Adipocyte (in vitro differentiated cells): Measurements from ENCODE around the gene F2RL3.

Experiments
- DNase-seq: peaks from one replicate; pipeline ENCODE4 v3.0.0-alpha.2; 2015; ENCODE audit warnings: low read depth
- H3K27me3 ChIP-seq: replicated peaks from 2 replicates; pipeline ENCODE4 v1.7.0; 2013; ENCODE audit warnings: mild to moderate bottlenecking, low read length, moderate library complexity; ENCODE audit not compliant: control insufficient read depth, insufficient read depth
- H3K36me3 ChIP-seq: 2 replicates; pipeline ENCODE4 v1.7.0; 2013; ENCODE audit warnings: low read length, mild to moderate bottlenecking, moderate library complexity; ENCODE audit not compliant: control insufficient read depth, insufficient read depth, severe bottlenecking
- H3K4me1 ChIP-seq: 2 replicates; pipeline ENCODE4 v1.7.0; 2013; ENCODE audit warnings: mild to moderate bottlenecking, low read length, moderate library complexity; ENCODE audit not compliant: control insufficient read depth, insufficient read depth
- H3K4me3 ChIP-seq: 2 replicates; pipeline ENCODE4 v1.7.0; 2013; ENCODE audit warnings: mild to moderate bottlenecking, low read length, moderate library complexity
- H3K9ac ChIP-seq: 2 replicates; pipeline ENCODE4 v1.7.0; 2013; ENCODE audit warnings: mild to moderate bottlenecking, low read length, moderate library complexity
- H3K9me3 ChIP-seq: 2 replicates; pipeline ENCODE4 v1.7.0; 2013; ENCODE audit warnings: mild to moderate bottlenecking, low read length, moderate library complexity; ENCODE audit not compliant: control insufficient read depth

Gene F2RL3

DNA sequence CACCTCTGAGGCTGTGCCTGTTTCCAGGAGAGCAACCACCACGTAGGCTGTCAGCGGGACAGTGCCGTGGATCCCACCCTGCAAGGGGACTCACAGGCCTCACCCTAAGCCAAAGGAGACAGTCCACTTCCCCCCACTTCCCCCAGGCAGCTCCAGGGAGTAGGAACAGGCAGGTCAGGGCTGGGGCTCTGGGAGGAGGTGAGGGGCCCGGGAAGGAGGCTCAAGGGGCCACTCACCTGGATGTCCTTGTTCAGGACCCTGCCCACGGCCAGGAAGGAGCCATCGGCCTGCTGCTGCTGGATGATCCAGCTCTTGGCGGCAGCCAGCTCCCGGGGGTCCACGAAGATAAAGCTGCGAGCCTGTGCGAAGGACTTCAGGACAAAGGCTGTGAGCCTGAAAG lies 25.6 kb downstream of the F2RL3 start:
- H3K4me3 ChIP-seq = no peak overlapping the region
- no peak for DNase-seq
- H3K9ac ChIP-seq = no peak overlapping the region

DNA sequence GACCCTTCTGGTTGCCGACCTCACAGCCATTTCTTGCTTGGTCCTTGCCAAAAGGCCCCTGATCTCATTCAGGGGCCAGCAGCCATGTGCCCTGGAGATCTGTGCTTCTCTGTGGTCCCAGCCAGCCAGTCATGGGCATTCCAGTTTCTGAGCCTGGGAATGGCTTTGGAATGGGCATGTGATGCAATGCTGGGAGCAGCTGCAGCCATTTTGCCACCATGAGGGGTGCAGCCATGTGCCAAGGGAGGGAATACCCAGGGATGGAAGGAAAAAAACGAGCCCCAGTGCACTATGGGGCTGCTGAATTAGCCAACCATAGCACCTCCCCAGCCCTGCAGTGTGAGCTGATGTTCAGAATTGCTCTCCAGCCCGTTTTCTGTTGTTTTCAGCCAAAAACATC lies 26.3 kb downstream of the F2RL3 start:
- Histone ChIP-seq H3K9me3 (peaks cover 40% of the 10 kb centered on the region), H3K4me1 (no peaks in the 10 kb centered on the region), H3K36me3 (no peaks in the 10 kb centered on the region), H3K4me3 (no peak overlapping the region), H3K9ac (no peak overlapping the region), H3K27me3 (peaks cover 8% of the 10 kb centered on the region)
- DNase-seq = no peak

More for the DNA sequence above, 25.6 kb downstream of the F2RL3 start:
- H3K27me3 ChIP-seq = peaks cover 8% of the 10 kb centered on the region
- H3K4me1 ChIP-seq = no peaks in the 10 kb centered on the region
- H3K36me3 ChIP-seq = no peaks in the 10 kb centered on the region
- H3K9me3 ChIP-seq = peaks cover 36% of the 10 kb centered on the region

DNA sequence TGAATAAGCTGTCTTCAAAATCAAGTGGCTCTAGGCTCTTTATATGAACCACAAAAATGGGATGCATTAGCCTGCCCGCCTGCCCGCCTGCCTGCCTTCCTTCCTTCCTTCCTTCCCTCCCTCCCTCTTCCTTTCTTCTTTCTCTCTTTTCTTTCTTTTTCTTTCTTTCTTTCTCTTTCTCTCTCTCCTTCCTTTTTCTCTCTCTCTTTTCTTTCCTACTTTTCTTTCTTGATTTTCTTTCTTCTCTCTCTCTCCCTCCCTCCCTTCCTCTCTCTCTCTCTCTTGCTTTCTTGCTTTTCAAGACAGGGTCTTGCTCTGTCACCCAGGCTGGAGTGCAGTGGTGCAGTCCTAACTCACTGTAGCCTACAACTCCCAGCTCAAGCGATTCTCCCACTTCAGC lies 26.9 kb downstream of the F2RL3 start:
- Histone ChIP-seq H3K36me3 (no peaks in the 10 kb centered on the region), H3K9me3 (peaks cover 40% of the 10 kb centered on the region), H3K4me3 (no peak overlapping the region), H3K9ac (no peak overlapping the region), H3K27me3 (peaks cover 8% of the 10 kb centered on the region), H3K4me1 (no peaks in the 10 kb centered on the region)
- no peak for DNase-seq

DNA sequence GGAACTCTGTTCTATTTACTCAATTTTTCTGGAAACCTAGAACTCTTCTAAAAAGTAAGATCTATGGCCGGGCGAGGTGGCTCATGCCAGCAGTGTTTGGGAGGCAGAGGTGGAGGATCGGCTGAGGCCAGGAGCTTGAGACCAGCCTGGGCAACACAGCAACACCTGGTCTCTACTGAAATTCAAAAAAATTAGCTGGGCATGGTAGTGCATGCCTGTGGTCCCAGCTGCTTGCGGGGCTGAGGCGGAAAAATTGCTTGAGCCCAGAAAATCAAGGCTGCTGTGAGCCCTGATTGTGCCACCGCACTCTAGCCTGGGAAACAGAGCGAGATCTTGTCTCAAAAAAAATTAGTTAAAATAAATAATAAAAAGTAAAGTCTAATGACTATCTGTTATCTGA lies 28.6 kb downstream of the F2RL3 start:
- Histone ChIP-seq H3K4me1 (peaks cover 3% of the 10 kb centered on the region), H3K27me3 (peaks cover 8% of the 10 kb centered on the region), H3K9ac (no peak overlapping the region), H3K9me3 (peaks cover 34% of the 10 kb centered on the region), H3K36me3 (no peaks in the 10 kb centered on the region), H3K4me3 (no peak overlapping the region)
- DNase-seq = no peak

DNA sequence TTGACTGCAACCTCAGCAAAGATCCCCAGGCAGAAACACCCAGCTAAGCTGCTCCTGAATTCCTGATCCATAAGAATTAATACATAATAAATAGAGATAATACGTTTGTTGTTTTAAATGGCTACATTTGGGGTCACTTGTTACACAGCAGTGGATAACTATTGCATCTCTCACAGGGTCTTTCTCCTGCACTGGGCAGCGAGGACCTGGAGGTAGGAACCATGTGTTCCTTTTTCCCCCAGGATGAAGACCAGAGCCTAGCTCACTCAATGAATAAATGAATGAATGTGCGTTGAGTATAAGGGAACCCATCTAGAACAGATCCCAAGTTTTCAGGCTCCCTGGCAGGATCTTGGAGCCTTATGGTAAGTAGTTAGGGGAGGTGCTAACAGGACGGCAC lies 30.7 kb downstream of the F2RL3 start:
- Histone ChIP-seq H3K36me3 (no peaks in the 10 kb centered on the region), H3K9ac (no peak overlapping the region), H3K9me3 (peaks cover 17% of the 10 kb centered on the region), H3K4me1 (peaks cover 3% of the 10 kb centered on the region), H3K27me3 (peaks cover 8% of the 10 kb centered on the region), H3K4me3 (no peak overlapping the region)
- DNase-seq = no peak

DNA sequence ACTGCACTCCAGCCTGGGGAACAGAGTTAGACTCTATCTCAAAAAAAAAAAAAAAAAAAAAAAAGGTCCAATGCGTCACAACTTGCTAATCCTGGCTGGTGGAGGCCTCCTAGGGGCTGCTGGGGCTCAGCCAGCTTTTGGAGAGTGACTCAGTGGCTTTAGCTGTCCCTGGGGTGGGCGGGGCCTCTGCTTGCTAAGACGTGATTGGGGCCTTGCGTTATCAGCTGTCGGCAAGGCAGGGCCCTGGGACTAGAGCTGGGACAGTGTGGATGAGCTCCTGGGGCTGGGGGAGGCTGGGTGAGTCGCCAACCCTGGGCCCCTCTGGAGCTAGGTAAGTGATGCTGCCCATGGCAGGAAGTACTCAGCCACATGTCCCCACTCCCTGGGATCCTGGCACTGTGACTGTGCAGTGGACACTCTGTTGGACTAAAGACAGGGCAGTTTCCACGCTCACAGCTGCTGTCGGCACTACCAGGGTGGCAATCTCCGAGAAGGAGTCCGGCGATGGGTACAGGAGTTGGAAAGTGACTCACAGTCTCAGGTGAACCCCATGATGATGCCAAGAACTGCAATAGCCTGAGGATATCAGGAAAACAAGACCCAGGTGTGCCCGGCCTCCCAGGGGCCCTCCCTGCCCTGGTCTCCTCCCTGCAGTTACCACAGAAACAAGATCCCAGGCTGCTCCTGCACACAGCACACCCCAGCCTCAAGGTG lies 32.2 kb downstream of the F2RL3 start:
- peak; percentile 52 for DNase-seq
- Histone ChIP-seq H3K4me1 (peaks cover 3% of the 10 kb centered on the region), H3K9me3 (peaks cover 17% of the 10 kb centered on the region), H3K9ac (no peak overlapping the region), H3K27me3 (peaks cover 8% of the 10 kb centered on the region), H3K36me3 (no peaks in the 10 kb centered on the region), H3K4me3 (no peak overlapping the region)

DNA sequence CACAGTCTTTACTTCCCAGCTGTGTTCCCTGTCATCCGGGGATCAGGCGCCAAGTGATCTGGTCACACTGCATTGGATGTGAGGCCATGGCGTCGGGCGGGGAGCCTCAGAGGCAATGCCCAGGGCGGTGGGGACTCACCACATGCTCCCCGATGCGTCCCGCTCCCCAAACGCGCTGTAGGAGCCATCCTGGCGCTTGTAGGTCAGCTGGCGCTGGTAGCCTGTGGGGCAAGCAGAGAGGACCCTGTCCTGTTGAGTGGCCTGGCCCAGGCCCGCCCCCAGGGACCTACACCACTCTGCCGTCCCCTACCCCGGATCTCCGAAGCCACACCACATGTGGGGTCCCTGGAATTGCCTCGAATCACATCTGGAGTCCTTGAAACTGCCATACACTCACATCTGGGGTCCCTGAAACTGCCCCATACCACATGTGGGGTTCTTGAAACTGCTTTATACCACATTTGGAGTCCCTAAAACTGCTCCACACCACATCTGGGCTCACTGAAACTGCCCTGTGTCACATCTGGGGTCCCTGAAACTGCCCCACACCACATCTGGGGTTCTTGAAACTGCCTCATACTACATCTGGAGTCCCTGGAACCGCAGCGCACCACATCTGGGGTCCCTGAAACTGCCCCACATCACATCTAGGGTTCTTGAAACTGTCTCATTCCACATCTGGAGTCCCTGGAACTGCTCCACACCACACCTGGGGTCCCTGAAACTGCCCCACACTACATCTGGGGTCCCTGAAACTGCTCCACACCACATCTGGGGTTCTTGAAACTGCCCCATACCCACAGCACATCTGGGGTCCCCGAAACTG lies 33.2 kb downstream of the F2RL3 start:
- H3K9me3 ChIP-seq = peaks cover 17% of the 10 kb centered on the region
- H3K4me1 ChIP-seq = peaks cover 3% of the 10 kb centered on the region
- H3K9ac ChIP-seq = no peak overlapping the region
- no peaks in the 10 kb centered on the region for H3K36me3 ChIP-seq
- DNase-seq = no peak
- H3K27me3 ChIP-seq = peaks cover 5% of the 10 kb centered on the region
- no peak overlapping the region for H3K4me3 ChIP-seq

DNA sequence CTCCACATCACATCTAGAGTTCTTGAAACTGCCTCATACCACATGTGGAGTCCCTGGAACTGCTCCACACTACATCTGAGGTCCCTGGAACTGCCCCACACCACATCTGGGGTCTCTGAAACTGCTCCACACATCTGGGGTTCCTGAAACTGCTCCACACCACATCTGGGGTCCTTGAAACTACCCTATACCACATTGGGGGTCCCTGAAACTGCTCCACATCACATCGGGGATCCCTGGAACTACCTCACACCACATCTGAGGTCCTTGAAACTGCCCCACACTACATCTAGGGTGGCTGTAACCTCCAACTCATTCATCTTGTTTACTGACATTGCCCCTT lies 33.8 kb downstream of the F2RL3 start:
- H3K36me3 ChIP-seq = no peaks in the 10 kb centered on the region
- peaks cover 3% of the 10 kb centered on the region for H3K4me1 ChIP-seq
- H3K27me3 ChIP-seq = no peaks in the 10 kb centered on the region
- DNase-seq = no peak
- H3K4me3 ChIP-seq = no peak overlapping the region
- no peak overlapping the region for H3K9ac ChIP-seq
- peaks cover 17% of the 10 kb centered on the region for H3K9me3 ChIP-seq

DNA sequence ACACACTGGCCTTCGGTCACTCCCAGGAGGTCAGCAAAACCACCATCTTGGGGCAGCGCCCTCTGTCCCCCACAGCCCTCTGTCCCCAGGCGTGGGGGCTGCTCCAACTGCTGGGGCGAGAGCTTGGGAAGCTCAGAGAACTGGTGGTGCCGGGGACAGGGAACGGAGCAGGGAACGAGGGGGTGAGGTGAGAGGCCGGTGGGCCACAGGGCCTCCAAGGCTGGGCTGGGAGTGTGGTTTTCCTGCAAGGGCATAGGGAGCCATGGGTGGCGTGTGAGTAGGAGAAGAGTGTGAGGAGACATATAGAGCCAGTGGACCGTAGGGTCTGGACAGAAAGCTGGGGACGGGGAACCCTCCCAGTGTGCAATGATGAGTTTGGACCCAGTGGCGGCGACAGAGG lies 34.1 kb downstream of the F2RL3 start:
- Histone ChIP-seq H3K27me3 (no peaks in the 10 kb centered on the region), H3K4me3 (no peak overlapping the region), H3K36me3 (no peaks in the 10 kb centered on the region), H3K9ac (no peak overlapping the region), H3K9me3 (peaks cover 17% of the 10 kb centered on the region), H3K4me1 (peaks cover 3% of the 10 kb centered on the region)
- no peak for DNase-seq

DNA sequence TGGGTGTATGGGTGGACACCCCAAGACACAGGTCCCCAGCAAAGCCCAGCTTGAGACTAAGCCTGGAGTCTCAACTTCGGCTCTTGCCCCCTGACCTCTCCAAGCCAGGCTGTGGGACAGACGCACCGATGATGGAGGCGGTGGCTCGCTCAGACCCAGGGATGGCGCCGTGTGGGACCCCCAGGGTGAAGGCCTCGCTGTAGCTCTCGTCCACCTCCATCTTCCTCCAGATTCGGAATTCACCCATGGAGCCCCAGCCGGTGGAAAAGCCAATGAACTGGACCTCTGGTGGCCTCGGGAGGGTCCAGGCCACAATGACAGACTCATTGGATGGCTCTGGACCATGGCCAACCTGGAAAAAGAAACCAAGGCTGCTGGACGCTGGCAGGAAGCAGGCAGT lies 39.1 kb downstream of the F2RL3 start:
- H3K4me3 ChIP-seq = no peak overlapping the region
- no peaks in the 10 kb centered on the region for H3K4me1 ChIP-seq
- peaks cover 15% of the 10 kb centered on the region for H3K27me3 ChIP-seq
- no peaks in the 10 kb centered on the region for H3K36me3 ChIP-seq
- no peak for DNase-seq
- no peak overlapping the region for H3K9ac ChIP-seq
- peaks cover 12% of the 10 kb centered on the region for H3K9me3 ChIP-seq

DNA sequence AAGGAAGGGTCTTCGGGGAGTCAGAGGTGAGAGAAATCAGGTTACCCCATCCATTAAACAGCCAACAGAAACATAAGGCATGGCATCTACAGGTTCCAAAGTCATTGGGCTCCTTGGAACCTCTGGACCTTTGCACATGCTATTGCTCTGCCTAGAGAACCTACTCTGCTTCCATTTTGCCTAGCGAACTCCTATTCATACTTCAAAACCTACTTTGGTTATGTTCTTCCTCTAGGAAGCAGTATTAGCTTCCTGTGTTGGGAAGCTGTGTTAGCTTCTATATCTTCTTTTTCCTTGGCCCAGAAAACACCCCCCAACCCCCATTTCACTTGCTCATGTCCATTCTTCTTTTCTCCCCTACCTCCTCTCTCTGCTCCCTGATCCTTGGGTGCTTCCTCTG lies 39.6 kb downstream of the F2RL3 start:
- peaks cover 15% of the 10 kb centered on the region for H3K27me3 ChIP-seq
- no peak overlapping the region for H3K4me3 ChIP-seq
- no peaks in the 10 kb centered on the region for H3K4me1 ChIP-seq
- H3K9ac ChIP-seq = no peak overlapping the region
- DNase-seq = no peak
- no peaks in the 10 kb centered on the region for H3K36me3 ChIP-seq
- H3K9me3 ChIP-seq = peaks cover 15% of the 10 kb centered on the region
